Stimulated activated CD8-positive, alpha-beta memory T cell treated with anti-CD3 and anti-CD28 coated beads, Interleukin-15, amount 100 ng/mL, for 4 hours (primary cell): Measurements from ENCODE around the gene HSD17B12.

ENCODE experiments used
- DNase-seq, 2 donors: peaks; one replicate each; pipeline ENCODE4 v3.0.0-alpha.2; 2020; ENCODE audit warnings: low read depth in 2 of 2

Gene HSD17B12

GRCh38 chr11:43687120-43687791, 6.7 kb downstream of the HSD17B12 start:
- no peak for DNase-seq

GRCh38 chr11:43688394-43688793, 7.9 kb downstream of the HSD17B12 start:
- no peak for DNase-seq

GRCh38 chr11:43689167-43689566, 8.6 kb downstream of the HSD17B12 start:
- DNase-seq = no peak

- no peak for DNase-seq
These were observed 10.6 kb downstream of the HSD17B12 start for GRCh38 chr11:43690929-43691725.

GRCh38 chr11:43691806-43692205, 11.3 kb downstream of the HSD17B12 start:
- no peak for DNase-seq

- no peak for DNase-seq
These were observed 12.5 kb downstream of the HSD17B12 start for GRCh38 chr11:43693069-43693468.

- no peak for DNase-seq
These were observed 13.2 kb downstream of the HSD17B12 start for GRCh38 chr11:43693731-43694130.

GRCh38 chr11:43694477-43694876, 13.9 kb downstream of the HSD17B12 start:
- no peak for DNase-seq

GRCh38 chr11:43697679-43698078, 17.1 kb downstream of the HSD17B12 start:
- no peak for DNase-seq

GRCh38 chr11:43699870-43700269, 19.3 kb downstream of the HSD17B12 start:
- no peak for DNase-seq

GRCh38 chr11:43706631-43707030, 26.1 kb downstream of the HSD17B12 start:
- no peak for DNase-seq

GRCh38 chr11:43708776-43709175, 28.2 kb downstream of the HSD17B12 start:
- no peak for DNase-seq

- DNase-seq = no peak
These were observed 29.2 kb downstream of the HSD17B12 start for GRCh38 chr11:43709689-43710088.

- DNase-seq = no peak
These were observed 32.1 kb downstream of the HSD17B12 start for GRCh38 chr11:43712676-43713075.

GRCh38 chr11:43718373-43718772, 37.8 kb downstream of the HSD17B12 start:
- no peak for DNase-seq

- DNase-seq = no peak
These were observed 43.1 kb downstream of the HSD17B12 start for GRCh38 chr11:43723617-43724016.

- DNase-seq = no peak
These were observed 51.7 kb downstream of the HSD17B12 start for GRCh38 chr11:43732225-43732624.

GRCh38 chr11:43734256-43734655, 53.7 kb downstream of the HSD17B12 start:
- no peak for DNase-seq

- DNase-seq = no peak
These were observed 54.6 kb downstream of the HSD17B12 start for GRCh38 chr11:43735115-43735514.

- DNase-seq = no peak
These were observed 55.4 kb downstream of the HSD17B12 start for GRCh38 chr11:43735961-43736360.

- DNase-seq = no peak
These were observed 56.1 kb downstream of the HSD17B12 start for GRCh38 chr11:43736502-43737200.

GRCh38 chr11:43737201-43737590, 56.7 kb downstream of the HSD17B12 start:
- DNase-seq = no peak
